Mammary microvascular endothelial cell (primary cell): ENCODE data around the gene CA12. TPM values are rescaled to one million over a fixed set of nuclear protein-coding genes. Genes with fewer than 3 reads are reported as not detected.

Source experiments
- total RNA-seq: library from RNA; depleted of rRNA; stranded (reverse); fragments of >200 nt; gene quantifications from 2 replicates; pipeline ENCODE4 v1.2.3, GENCODE V29; 2015

The CA12 gene
- total RNA-seq: 0.10 and 0.33 TPM in 2 replicates

GRCh38 chr15:63381301-63382204 is at the start of gene CA12:
Gene CA12 (minus strand): TSS chr15:63381846. CDS start chr15:63381720, 126 bp downstream.

GRCh38 chr15:63277038-63277892 is 104.4 kb downstream of the CA12 start, which contains the start of gene APH1B:
Gene APH1B (plus strand): TSS chr15:63277605. CDS start chr15:63277624, 19 bp downstream.

Other genes starting within 250 kb of the CA12 start
- 241 and 321 TPM in 2 replicates for gene RPS27L, start 224.4 kb downstream of the CA12 start, total RNA-seq
- gene RAB8B, start 192.2 kb downstream of the CA12 start, total RNA-seq: 29.9 and 38.5 TPM in 2 replicates
- 12.6 and 20.3 TPM in 2 replicates for gene APH1B, start 104.2 kb downstream of the CA12 start, total RNA-seq
- gene USP3, start 122.7 kb upstream of the CA12 start, total RNA-seq: 29.4 and 32.5 TPM in 2 replicates
- not detected in 2 replicates for gene FBXL22, start 215.5 kb upstream of the CA12 start, total RNA-seq